ENCODE data around the gene C5orf63. TPM values are rescaled to one million over a fixed set of nuclear protein-coding genes. Genes with fewer than 3 reads are reported as not detected.

Gene C5orf63
- total and polyA plus RNA-seq, 2 donors (not counting 3 experiments of a cell fraction or from before 2014, with no cell fraction given), result 1.4 to 5.3 TPM

DNA sequence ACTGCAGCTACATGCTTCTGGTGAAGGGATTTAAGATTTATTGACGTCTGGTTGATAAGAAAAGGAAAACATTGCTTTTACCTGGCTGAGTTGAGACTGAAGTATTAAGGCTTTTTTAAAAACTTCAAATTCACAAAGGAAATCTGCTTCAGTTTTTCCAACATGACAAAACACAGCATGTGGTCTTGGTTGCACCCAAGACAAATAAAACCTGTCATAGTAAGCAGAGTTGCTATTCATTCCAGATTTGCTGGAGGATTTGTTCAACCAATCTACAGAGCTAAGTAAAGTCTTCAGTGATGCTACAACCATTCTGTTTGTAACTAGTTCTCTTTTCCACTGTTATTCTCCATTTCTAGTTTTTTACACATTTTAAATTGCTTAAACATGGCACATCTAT, 11.3 kb downstream of the C5orf63 start:
- no peaks in the 10 kb centered on the region for H3K79me2 ChIP-seq (ENCODE audit: control insufficient read depth, insufficient read depth, low read length)
- H3K27ac ChIP-seq (ENCODE audit: insufficient read depth, low read depth, low read length), result no peak overlapping the region
- dilution Hi-C loops (cut with MboI; ENCODE audit: extremely low pct_ligation_motif_present, low sequenced_read_pairs), result no loop called here
- ChIA-PET POLR2A (no interaction called here), CTCF (no interaction called here)
- no peaks in the 10 kb centered on the region for H4K20me1 ChIP-seq (replicated peaks; ENCODE audit: control insufficient read depth, extremely low read depth, insufficient read depth, low read length)
- H2AFZ ChIP-seq (ENCODE audit: low read depth, low read length), result no peak overlapping the region
- H3K36me3 ChIP-seq (ENCODE audit: control insufficient read depth in 2 of 2, extremely low read depth in 1 of 2, insufficient read depth in 2 of 2, low read length in 2 of 2), result no peaks in the 10 kb centered on the region
- BruUV-seq (replicated peaks), result no TSS peak
- H3K4me1 ChIP-seq (ENCODE audit: control insufficient read depth, extremely low read depth, insufficient read depth, low read length), result no peaks in the 10 kb centered on the region
- no peak overlapping the region for H3K4me3 ChIP-seq (replicated peaks in 1 of 3; ENCODE audit: insufficient read depth in 1 of 3, low read depth in 1 of 3, low read length in 3 of 3)
- H3K9me3 ChIP-seq (replicated peaks; ENCODE audit: control insufficient read depth, insufficient read depth, low read length), result no peaks in the 10 kb centered on the region
- no peak for TF ChIP-seq MYC (IDR thresholded peaks at IDR 0.05; ENCODE audit: low read depth, low read length)
- TF ChIP-seq, protein P1, sequence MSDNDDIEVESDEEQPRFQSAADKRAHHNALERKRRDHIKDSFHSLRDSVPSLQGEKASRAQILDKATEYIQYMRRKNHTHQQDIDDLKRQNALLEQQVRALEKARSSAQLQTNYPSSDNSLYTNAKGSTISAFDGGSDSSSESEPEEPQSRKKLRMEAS (IDR thresholded peaks at IDR 0.05; ENCODE audit: insufficient read depth, insufficient read length), result no peak
- DNase-seq (ENCODE audit: low read depth, low spot score) (no peak), FAIRE-seq (peak; percentile 38)
- H3K4me2 ChIP-seq (ENCODE audit: insufficient read depth, low read length), result no peak overlapping the region
- intact Hi-C loops (cut with micrococcal nuclease), result no loop called here
- H3K27me3 ChIP-seq (ENCODE audit: control insufficient read depth in 2 of 2, insufficient read depth in 2 of 2, low read length in 2 of 2), result no peaks in the 10 kb centered on the region
- no peaks in the 10 kb centered on the region for H3K9me1 ChIP-seq (replicated peaks; ENCODE audit: control insufficient read depth, extremely low read depth, insufficient read depth, low read length)
- no peak overlapping the region for H3K9ac ChIP-seq (replicated peaks; ENCODE audit: extremely low read depth, insufficient read depth, low read length)

- FAIRE-seq, result no peak
- Histone ChIP-seq H4K20me1 (replicated peaks; ENCODE audit: control insufficient read depth, extremely low read depth, insufficient read depth, low read length) (no peaks in the 10 kb centered on the region), H2AFZ (ENCODE audit: low read depth, low read length) (no peak overlapping the region), H3K4me3 (replicated peaks in 1 of 3; ENCODE audit: insufficient read depth in 1 of 3, low read depth in 1 of 3, low read length in 3 of 3) (no peak overlapping the region), H3K9me1 (replicated peaks; ENCODE audit: control insufficient read depth, extremely low read depth, insufficient read depth, low read length) (no peaks in the 10 kb centered on the region), H3K27me3 (ENCODE audit: control insufficient read depth in 2 of 2, insufficient read depth in 2 of 2, low read length in 2 of 2) (no peaks in the 10 kb centered on the region), H3K4me1 (ENCODE audit: control insufficient read depth, extremely low read depth, insufficient read depth, low read length) (no peaks in the 10 kb centered on the region), H3K79me2 (ENCODE audit: control insufficient read depth, insufficient read depth, low read length) (no peaks in the 10 kb centered on the region), H3K27ac (ENCODE audit: insufficient read depth, low read depth, low read length) (no peak overlapping the region), H3K4me2 (ENCODE audit: insufficient read depth, low read length) (no peak overlapping the region), H3K9ac (replicated peaks; ENCODE audit: extremely low read depth, insufficient read depth, low read length) (no peak overlapping the region), H3K36me3 (ENCODE audit: control insufficient read depth in 2 of 2, extremely low read depth in 1 of 2, insufficient read depth in 2 of 2, low read length in 2 of 2) (no peaks in the 10 kb centered on the region), H3K9me3 (replicated peaks; ENCODE audit: control insufficient read depth, insufficient read depth, low read length) (no peaks in the 10 kb centered on the region)
- BruUV-seq (replicated peaks), result no TSS peak
- intact Hi-C loops (cut with micrococcal nuclease) (no loop called here), dilution Hi-C loops (cut with MboI; ENCODE audit: extremely low pct_ligation_motif_present, low sequenced_read_pairs) (no loop called here)
- TF ChIP-seq CTCF (IDR thresholded peaks at IDR 0.05; ENCODE audit: extremely low read depth in 1 of 2, insufficient read depth in 1 of 2, low read depth in 1 of 2, low read length in 2 of 2), result no peak
- no peak for TF ChIP-seq FOS (IDR thresholded peaks at IDR 0.05; ENCODE audit: borderline replicate concordance, insufficient read depth, low read length)
- DNase-seq (ENCODE audit: low read depth, low spot score), result no peak
- POLR2A ChIA-PET, result no interaction called here
- CTCF ChIA-PET, result no interaction called here
Measured at GRCh38 chr5:127061537-127061936, 11.8 kb downstream of the C5orf63 start.
